Keratinocyte (primary cell): ENCODE data around the gene TBC1D19. TPM values are rescaled to one million over a fixed set of nuclear protein-coding genes. Genes with fewer than 3 reads are reported as not detected.

Experiments
- DNase-seq: peaks from one replicate; pipeline ENCODE4 v3.0.0-alpha.2; 2011; ENCODE audit warnings: low read depth, missing footprints, low spot score
- FAIRE-seq: peaks from 2 replicates; lab custom pipeline; 2011; peaks lifted over from hg19 to GRCh38; lab: Jason Lieb, UNC
- H2AFZ ChIP-seq: 2 replicates; pipeline ENCODE4 v1.6.0; 2012; ENCODE audit warnings: low read length, control low read depth, inconsistent platforms; ENCODE audit not compliant: control insufficient read depth
- H3K27ac ChIP-seq: 2 replicates; pipeline ENCODE4 v1.5.1; 2011; ENCODE audit warnings: low read length; ENCODE audit not compliant: control insufficient read depth, insufficient read depth
- H3K27me3 ChIP-seq: 3 replicates; pipeline ENCODE4 v1.6.0; 2011; ENCODE audit warnings: low read length; ENCODE audit not compliant: control insufficient read depth, insufficient read depth; ENCODE audit errors: extremely low read depth
- H3K36me3 ChIP-seq, 2 experiments: 2 replicates in 1 of 2; 3 replicates in 1 of 2; pipeline ENCODE4 v1.5.1; 2011; ENCODE audit warnings: low read length in 2 of 2, mild to moderate bottlenecking in 1 of 2; ENCODE audit not compliant: control insufficient read depth in 2 of 2, insufficient read depth in 2 of 2; ENCODE audit errors: extremely low read depth in 1 of 2
- H3K4me1 ChIP-seq: 3 replicates; pipeline ENCODE4 v1.5.1; 2011; ENCODE audit warnings: low read length; ENCODE audit not compliant: control insufficient read depth, insufficient read depth; ENCODE audit errors: extremely low read depth
- H3K4me2 ChIP-seq: 3 replicates; pipeline ENCODE4 v1.6.0; 2011; ENCODE audit warnings: low read depth, low read length; ENCODE audit not compliant: control insufficient read depth, insufficient read depth; ENCODE audit errors: extremely low read depth
- H3K4me3 ChIP-seq, 3 experiments: fragments of 200-600 bp in 1 of 3; sonication (generic) in 1 of 3; 2 replicates in 2 of 3; 3 replicates in 1 of 3; pipeline ENCODE4 v1.5.1; 2011 to 2016; ENCODE audit warnings: low read length in 3 of 3, mild to moderate bottlenecking in 3 of 3, control low read depth in 2 of 3, inconsistent platforms in 1 of 3, low read depth in 1 of 3, mixed read lengths in 1 of 3, mixed run types in 1 of 3, moderate library complexity in 1 of 3; ENCODE audit not compliant: control insufficient read depth in 2 of 3, insufficient read depth in 2 of 3; ENCODE audit errors: extremely low read depth in 1 of 3
- H3K79me2 ChIP-seq: 2 replicates; pipeline ENCODE4 v1.6.0; 2012; ENCODE audit warnings: low read length; ENCODE audit not compliant: control insufficient read depth, insufficient read depth
- H3K9ac ChIP-seq: 3 replicates; pipeline ENCODE4 v1.6.0; 2011; ENCODE audit warnings: low read length; ENCODE audit not compliant: control insufficient read depth, insufficient read depth; ENCODE audit errors: extremely low read depth
- H3K9me1 ChIP-seq: 3 replicates; pipeline ENCODE4 v1.6.0; 2011; ENCODE audit warnings: low read length; ENCODE audit not compliant: control insufficient read depth, insufficient read depth; ENCODE audit errors: extremely low read depth
- H3K9me3 ChIP-seq: 2 replicates; pipeline ENCODE4 v1.5.1; 2012; ENCODE audit warnings: low read depth, low read length; ENCODE audit not compliant: control insufficient read depth
- H4K20me1 ChIP-seq: 3 replicates; pipeline ENCODE4 v1.6.0; 2011; ENCODE audit warnings: low read length; ENCODE audit not compliant: control insufficient read depth, insufficient read depth; ENCODE audit errors: extremely low read depth
- CTCF ChIP-seq, 3 experiments: IDR thresholded peaks in 1 of 3; conservative IDR thresholded peaks in 1 of 3; optimal IDR thresholded peaks in 1 of 3; 2 replicates in 2 of 3; 3 replicates in 1 of 3; pipeline versions ENCODE3 to v1.5.1; 2011; ENCODE audit warnings: low read length in 3 of 3, mild to moderate bottlenecking in 3 of 3, moderate library complexity in 2 of 3, control low read depth in 1 of 3, inconsistent platforms in 1 of 3; ENCODE audit not compliant: insufficient read depth in 2 of 3; ENCODE audit errors: extremely low read depth in 1 of 3
- EZH2 ChIP-seq: IDR thresholded peaks from one replicate; pipeline ENCODE4 v1.6.1; 2012; ENCODE audit warnings: inconsistent platforms, mild to moderate bottlenecking, low read length, moderate library complexity
- dilution Hi-C: fragments of 300-500 bp; cut with MboI; formaldehyde crosslinking; loops from one replicate; pipeline ENCODE4 v1.7.0; 2020; ENCODE audit warnings: low sequenced_read_pairs; ENCODE audit not compliant: extremely low pct_ligation_motif_present
- polyA plus RNA-seq, 5 experiments: library from polyadenylated mRNA; depleted of rRNA in 3 of 5; stranded (reverse) in 3 of 5; stranded (forward) in 1 of 5; unstranded in 1 of 5; fragments of >200 nt; gene quantifications; 1 replicate in 1 of 5; 2 replicates in 3 of 5; 3 replicates in 1 of 5; pipeline versions ENCODE4 v1.2.1 to v1.2.3, GENCODE V29; 2011 to 2012; ENCODE audit warnings: missing spikeins in 2 of 5, low read depth in 1 of 5, low replicate concordance in 1 of 5

The TBC1D19 gene
- polyA plus RNA-seq, 1 donor (not counting 4 experiments of a cell fraction or from before 2014, with no cell fraction given): 11.3 TPM

GRCh38 chr4:26746802-26747213 is 162.9 kb downstream of the TBC1D19 start:
- H3K4me1 ChIP-seq: no peaks in the 10 kb centered on the region
- H3K9me1 ChIP-seq: no peaks in the 10 kb centered on the region
- DNase-seq (no peak), FAIRE-seq (no peak)
- no peak overlapping the region for H3K4me2 ChIP-seq
- no peaks in the 10 kb centered on the region for H4K20me1 ChIP-seq
- H3K9me3 ChIP-seq: no peaks in the 10 kb centered on the region
- no peaks in the 10 kb centered on the region for H3K36me3 ChIP-seq
- H3K79me2 ChIP-seq: no peaks in the 10 kb centered on the region
- no peak overlapping the region for H3K9ac ChIP-seq
- no peak overlapping the region for H2AFZ ChIP-seq
- dilution Hi-C loops: no loop called here
- H3K4me3 ChIP-seq: no peak overlapping the region
- no peak overlapping the region for H3K27ac ChIP-seq
- TF ChIP-seq EZH2 (no peak), CTCF (optimal IDR thresholded peaks at IDR 0.05 in 1 of 3, IDR thresholded peaks at IDR 0.05 in 1 of 3, conservative IDR thresholded peaks at IDR 0.05 in 1 of 3; ENCODE audit: extremely low read depth in 1 of 3, insufficient read depth in 2 of 3, low read length in 3 of 3) (no peak)
- no peaks in the 10 kb centered on the region for H3K27me3 ChIP-seq

- H3K27me3 ChIP-seq: no peaks in the 10 kb centered on the region
- H3K4me1 ChIP-seq: no peaks in the 10 kb centered on the region
- no peaks in the 10 kb centered on the region for H4K20me1 ChIP-seq
- DNase-seq: no peak
- H3K4me2 ChIP-seq: no peak overlapping the region
- no peaks in the 10 kb centered on the region for H3K9me3 ChIP-seq
- no peak for FAIRE-seq
- no peak overlapping the region for H2AFZ ChIP-seq
- H3K9me1 ChIP-seq: no peaks in the 10 kb centered on the region
- peaks cover 0 to 1% of the 10 kb centered on the region in 2 experiments for H3K36me3 ChIP-seq
- TF ChIP-seq CTCF (optimal IDR thresholded peaks at IDR 0.05 in 1 of 3, IDR thresholded peaks at IDR 0.05 in 1 of 3, conservative IDR thresholded peaks at IDR 0.05 in 1 of 3; ENCODE audit: extremely low read depth in 1 of 3, insufficient read depth in 2 of 3, low read length in 3 of 3) (no peak), EZH2 (no peak)
- dilution Hi-C loops: no loop called here
- no peaks in the 10 kb centered on the region for H3K79me2 ChIP-seq
- no peak overlapping the region for H3K27ac ChIP-seq
- H3K4me3 ChIP-seq: no peak overlapping the region
- H3K9ac ChIP-seq: no peak overlapping the region
Observed at GRCh38 chr4:26748811-26749210, 164.9 kb downstream of the TBC1D19 start.
